Measurements from ENCODE around the gene S100A2.

DNA sequence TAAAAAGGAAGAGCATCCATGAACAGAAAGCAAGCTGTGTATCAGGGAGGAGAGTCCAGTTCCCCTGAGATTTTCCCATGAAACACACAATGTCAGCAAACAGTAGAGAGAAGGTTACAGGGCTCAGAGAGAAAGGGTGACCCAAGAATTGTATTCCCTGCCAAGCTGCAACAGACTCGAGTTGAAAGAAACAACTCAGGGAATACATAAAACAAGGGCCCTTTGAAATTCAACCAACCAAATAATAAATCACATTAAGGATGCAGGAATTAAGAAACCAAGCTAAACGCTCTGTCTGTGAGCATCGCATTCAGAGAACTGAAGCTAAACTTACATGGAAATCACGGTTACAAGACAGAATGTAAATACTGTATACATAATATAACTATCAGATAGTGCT is 27.1 kb upstream of the S100A2 start:
- TF ChIP-seq POLR2A (IDR thresholded peaks at IDR 0.05), result no peak
- TF ChIP-seq, protein P1, sequence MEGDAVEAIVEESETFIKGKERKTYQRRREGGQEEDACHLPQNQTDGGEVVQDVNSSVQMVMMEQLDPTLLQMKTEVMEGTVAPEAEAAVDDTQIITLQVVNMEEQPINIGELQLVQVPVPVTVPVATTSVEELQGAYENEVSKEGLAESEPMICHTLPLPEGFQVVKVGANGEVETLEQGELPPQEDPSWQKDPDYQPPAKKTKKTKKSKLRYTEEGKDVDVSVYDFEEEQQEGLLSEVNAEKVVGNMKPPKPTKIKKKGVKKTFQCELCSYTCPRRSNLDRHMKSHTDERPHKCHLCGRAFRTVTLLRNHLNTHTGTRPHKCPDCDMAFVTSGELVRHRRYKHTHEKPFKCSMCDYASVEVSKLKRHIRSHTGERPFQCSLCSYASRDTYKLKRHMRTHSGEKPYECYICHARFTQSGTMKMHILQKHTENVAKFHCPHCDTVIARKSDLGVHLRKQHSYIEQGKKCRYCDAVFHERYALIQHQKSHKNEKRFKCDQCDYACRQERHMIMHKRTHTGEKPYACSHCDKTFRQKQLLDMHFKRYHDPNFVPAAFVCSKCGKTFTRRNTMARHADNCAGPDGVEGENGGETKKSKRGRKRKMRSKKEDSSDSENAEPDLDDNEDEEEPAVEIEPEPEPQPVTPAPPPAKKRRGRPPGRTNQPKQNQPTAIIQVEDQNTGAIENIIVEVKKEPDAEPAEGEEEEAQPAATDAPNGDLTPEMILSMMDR (IDR thresholded peaks at IDR 0.05), result no peak

All from tibial nerve (tissue), 3 donors.